ENCODE data around the gene ZBTB38. TPM values are rescaled to one million over a fixed set of nuclear protein-coding genes. Genes with fewer than 3 reads are reported as not detected.

Gene ZBTB38
- total RNA-seq, 1 donor from 2014 or later: 22.5 TPM

- no peak overlapping the region for H3K4me3 Mint-ChIP-seq (ENCODE audit: unreplicated experiment)
- peaks cover 13% of the 10 kb centered on the region for H3K4me1 Mint-ChIP-seq (ENCODE audit: unreplicated experiment)
- peaks cover 10% of the 10 kb centered on the region for H3K9me3 Mint-ChIP-seq (ENCODE audit: unreplicated experiment)
- no peak for TF ChIP-seq CTCF (IDR thresholded peaks at IDR 0.05; ENCODE audit: unreplicated experiment)
- H3K27ac Mint-ChIP-seq (ENCODE audit: unreplicated experiment): no peak overlapping the region
- DNase-seq (ENCODE audit: low spot score): no peak
- H3K36me3 Mint-ChIP-seq (ENCODE audit: low read depth, unreplicated experiment): peaks cover 21% of the 10 kb centered on the region
- peaks cover 4% of the 10 kb centered on the region for H3K27me3 Mint-ChIP-seq (ENCODE audit: unreplicated experiment)
Measured at GRCh38 chr3:141399200-141399599, 30.9 kb downstream of the ZBTB38 start.

GRCh38 chr3:141400073-141400971 is 32.0 kb downstream of the ZBTB38 start:
- Mint-ChIP-seq H3K36me3 (ENCODE audit: low read depth, unreplicated experiment) (peaks cover 21% of the 10 kb centered on the region), H3K27me3 (ENCODE audit: unreplicated experiment) (peaks cover 4% of the 10 kb centered on the region), H3K27ac (ENCODE audit: unreplicated experiment) (no peak overlapping the region), H3K4me1 (ENCODE audit: unreplicated experiment) (peaks cover 10% of the 10 kb centered on the region), H3K4me3 (ENCODE audit: unreplicated experiment) (no peak overlapping the region), H3K9me3 (ENCODE audit: unreplicated experiment) (peaks cover 10% of the 10 kb centered on the region)
- DNase-seq (ENCODE audit: low spot score): no peak
- no peak for TF ChIP-seq CTCF (IDR thresholded peaks at IDR 0.05; ENCODE audit: unreplicated experiment)

- no peak overlapping the region for H3K27ac Mint-ChIP-seq (ENCODE audit: unreplicated experiment)
- peaks cover 10% of the 10 kb centered on the region for H3K9me3 Mint-ChIP-seq (ENCODE audit: unreplicated experiment)
- no peak overlapping the region for H3K4me3 Mint-ChIP-seq (ENCODE audit: unreplicated experiment)
Measured at GRCh38 chr3:141401095-141401494, 32.8 kb downstream of the ZBTB38 start.

GRCh38 chr3:141401573-141402475 is 33.5 kb downstream of the ZBTB38 start:
- Mint-ChIP-seq H3K36me3 (ENCODE audit: low read depth, unreplicated experiment) (peaks cover 25% of the 10 kb centered on the region), H3K27me3 (ENCODE audit: unreplicated experiment) (peaks cover 4% of the 10 kb centered on the region), H3K27ac (ENCODE audit: unreplicated experiment) (peak overlapping the region; percentile 81), H3K4me1 (ENCODE audit: unreplicated experiment) (peaks cover 10% of the 10 kb centered on the region), H3K4me3 (ENCODE audit: unreplicated experiment) (peak overlapping the region; percentile 82), H3K9me3 (ENCODE audit: unreplicated experiment) (peaks cover 6% of the 10 kb centered on the region)
- TF ChIP-seq CTCF (IDR thresholded peaks at IDR 0.05; ENCODE audit: unreplicated experiment): no peak
- peak; percentile 58 for DNase-seq (ENCODE audit: low spot score)

More at GRCh38 chr3:141401095-141401494, 32.8 kb downstream of the ZBTB38 start:
- H3K27me3 Mint-ChIP-seq (ENCODE audit: unreplicated experiment): peaks cover 4% of the 10 kb centered on the region
- peaks cover 26% of the 10 kb centered on the region for H3K36me3 Mint-ChIP-seq (ENCODE audit: low read depth, unreplicated experiment)
- H3K4me1 Mint-ChIP-seq (ENCODE audit: unreplicated experiment): peaks cover 10% of the 10 kb centered on the region
- DNase-seq (ENCODE audit: low spot score): no peak
- no peak for TF ChIP-seq CTCF (IDR thresholded peaks at IDR 0.05; ENCODE audit: unreplicated experiment)
